EL (cell line): ENCODE results near the gene AHRR.
A peak's percentile ranks its signal among the peaks of the same experiment; 100 is the strongest.

Source experiments
- DNase-seq: peaks from one replicate; pipeline ENCODE4 v3.0.0-alpha.2; 2016

Gene AHRR

DNA sequence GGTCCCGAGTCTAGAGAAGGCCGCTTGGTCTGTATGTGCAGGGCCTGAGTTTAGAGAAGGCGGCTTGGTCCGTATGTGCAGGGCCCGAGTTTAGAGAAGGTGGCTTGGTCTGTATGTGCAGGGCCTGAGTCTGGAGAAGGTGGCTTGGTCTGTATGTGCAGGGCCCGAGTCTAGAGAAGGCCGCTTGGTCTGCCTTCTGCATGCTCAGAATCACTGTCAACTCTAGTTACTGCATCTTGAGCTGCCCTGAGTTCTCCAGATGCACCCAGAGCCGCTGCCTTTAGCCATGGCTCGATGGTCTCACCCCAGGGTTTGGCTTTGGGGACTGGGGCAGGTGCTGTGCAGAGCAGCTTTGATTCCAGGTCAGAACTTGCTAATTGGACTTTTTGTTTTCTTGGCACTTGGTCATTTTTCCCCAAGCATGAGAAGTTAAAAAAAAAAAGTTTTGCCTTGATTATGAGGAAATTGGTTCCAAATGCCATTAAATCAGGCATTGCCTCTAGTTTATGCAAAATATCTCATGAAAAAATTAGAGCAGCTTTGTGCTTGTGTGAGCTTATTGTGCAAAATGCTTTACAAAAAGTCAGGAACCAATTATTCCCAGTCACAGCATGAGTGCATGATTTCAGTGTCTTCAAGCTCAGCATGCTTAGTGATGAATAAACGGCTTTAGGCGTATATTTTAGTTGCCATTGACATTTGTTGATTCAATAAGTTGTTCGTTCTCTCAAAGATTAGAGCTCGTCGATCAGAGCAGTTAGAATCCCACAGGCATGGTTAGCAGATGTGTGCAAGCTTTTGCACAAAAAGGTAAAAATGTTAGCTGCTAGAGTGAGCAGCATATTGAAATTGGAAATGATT, 96.0 kb downstream of the AHRR start:
- DNase-seq: no peak

DNA sequence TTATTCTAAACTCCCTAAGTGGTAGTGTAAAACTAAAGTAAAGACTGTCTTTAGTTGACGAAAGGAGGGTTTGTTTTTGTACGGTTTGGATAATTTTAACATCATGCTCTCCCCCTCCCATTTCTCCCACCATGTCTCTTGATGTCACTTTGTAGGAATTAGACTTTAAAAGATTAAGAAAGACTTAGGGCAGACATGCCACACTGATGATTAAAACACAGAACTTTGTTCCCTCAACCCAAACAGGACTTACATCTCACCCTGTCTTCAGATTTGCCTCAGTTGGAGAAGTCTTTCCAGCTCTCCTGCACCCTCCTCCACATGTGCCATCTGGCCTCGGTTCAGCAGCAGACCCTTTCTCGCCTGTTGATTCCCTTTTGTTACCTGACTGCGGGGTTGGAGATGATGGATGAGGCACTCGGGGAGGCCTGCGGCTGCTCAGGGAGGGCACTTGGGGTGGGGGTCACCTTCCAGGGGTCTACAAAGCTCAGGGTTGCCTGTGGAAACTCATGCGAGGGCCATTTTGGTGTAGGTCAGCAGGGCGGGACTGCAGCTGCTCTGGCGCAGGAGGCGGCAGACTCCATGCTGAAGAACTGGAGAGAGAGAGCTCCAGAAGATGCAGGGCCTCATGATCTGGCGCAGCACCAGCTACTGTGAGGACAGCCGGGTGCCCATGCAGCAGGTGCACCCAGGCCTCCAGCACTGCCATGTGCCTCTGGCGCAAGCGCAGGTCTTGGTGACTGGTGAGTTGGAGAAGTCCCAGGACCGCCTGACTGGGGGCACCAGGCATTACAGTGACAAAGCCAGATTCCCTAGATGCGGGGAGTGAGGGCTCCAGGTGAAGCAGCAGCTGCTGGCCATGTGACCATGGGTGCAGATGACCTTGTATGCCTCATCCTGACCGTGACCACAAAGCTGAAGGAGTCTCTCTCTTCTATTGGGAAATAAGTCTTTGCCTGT, 96.9 kb downstream of the AHRR start:
- DNase-seq: peak; percentile 36

DNA sequence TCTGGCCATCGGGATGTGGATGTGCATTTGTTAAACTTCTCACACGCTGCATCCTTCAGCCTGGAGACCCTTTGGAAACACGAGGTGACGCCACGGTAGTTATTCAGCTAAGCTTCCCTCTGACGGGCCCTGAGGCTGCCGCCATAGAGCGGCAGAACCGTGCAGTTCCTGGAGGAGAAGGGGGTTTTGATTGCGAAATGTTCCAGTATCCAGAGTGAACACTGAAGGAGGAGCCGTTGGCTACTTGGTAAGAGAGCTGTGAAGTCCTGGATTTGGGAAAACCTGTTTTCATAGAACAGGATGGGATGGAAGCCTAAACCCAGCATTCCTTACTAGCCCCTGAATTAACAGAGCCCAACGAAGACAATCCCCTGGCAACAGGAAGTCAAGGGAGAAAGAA, 98.5 kb downstream of the AHRR start:
- no peak for DNase-seq

DNA sequence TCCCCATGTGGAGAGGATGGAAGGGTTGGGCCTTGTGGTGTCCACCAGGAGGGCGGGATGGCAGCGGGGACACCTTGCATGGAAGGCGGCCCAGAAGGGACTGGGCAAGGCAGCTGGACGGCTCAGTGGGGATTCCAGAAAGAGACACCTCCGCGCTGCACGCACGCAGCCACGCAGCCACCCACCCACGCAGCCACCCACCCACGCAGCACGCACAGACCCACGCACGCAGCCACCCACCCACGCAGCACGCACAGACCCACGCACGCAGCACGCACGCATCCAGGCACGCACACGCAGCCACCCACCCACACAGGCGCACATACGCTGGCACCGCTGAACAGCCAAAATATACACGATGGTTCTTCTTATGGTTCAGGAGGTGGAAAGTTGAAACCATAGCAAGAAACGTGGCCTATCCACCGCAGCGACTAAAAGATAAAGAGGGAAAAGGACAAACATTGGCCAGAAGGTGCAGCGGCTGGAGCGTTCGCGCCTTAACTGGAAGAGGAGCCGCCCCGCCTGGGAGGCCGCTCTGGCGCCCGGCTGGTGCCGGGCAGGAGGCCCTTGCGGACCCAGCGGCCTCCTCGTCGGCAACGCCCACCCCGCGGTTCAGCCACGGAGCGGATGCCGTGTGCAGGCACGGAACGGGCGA, 99.2 kb downstream of the AHRR start:
- DNase-seq: no peak

DNA sequence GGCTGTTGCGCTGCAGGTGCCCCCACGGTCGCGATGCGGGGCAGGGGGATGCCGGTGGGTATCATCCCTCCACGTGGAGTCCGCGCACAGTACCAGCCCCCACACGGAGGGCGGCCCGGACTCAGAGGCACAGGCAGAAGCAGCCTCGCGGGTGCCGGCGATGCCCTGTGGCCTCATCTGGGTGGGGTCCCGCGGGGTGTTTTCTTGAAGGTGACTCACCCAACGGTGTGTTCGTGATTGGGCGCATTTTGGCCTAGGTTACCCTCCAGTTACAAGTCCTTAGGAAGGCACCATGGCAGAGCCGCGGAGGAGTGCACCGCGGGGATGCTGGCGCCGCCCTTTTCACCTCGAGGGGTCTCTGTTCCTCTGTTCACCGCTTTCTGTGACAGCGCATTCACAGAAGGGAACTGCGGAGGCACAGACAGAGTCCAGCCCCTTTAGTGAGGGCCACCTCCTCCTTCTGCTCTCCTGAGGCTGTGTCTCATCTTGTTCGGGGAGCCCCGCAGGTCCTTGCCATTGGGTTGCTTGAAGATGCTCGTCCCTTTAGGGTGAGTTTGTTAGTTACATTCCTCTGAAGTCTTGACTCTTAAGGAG, 99.9 kb downstream of the AHRR start:
- DNase-seq: no peak

DNA sequence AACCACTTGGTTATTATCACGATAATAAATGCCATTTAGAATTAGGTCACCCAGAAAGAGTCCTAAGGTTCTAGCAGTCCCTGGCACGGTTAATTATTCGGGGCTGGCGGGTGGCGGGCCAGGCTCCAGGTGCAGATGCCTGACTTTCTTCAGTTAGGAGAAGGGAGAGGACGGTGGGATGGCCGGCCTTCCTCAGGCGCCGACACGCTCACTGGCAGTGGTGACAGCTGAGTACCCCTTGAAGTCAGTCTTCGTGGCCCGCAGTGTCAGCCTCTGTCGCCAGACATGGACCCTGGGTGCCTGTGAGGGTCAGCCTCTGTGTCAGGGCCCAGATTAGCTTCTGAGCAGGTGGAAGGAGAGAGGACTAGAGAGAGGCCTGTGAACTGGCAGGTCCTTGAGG, 100.4 kb downstream of the AHRR start:
- DNase-seq: no peak

DNA sequence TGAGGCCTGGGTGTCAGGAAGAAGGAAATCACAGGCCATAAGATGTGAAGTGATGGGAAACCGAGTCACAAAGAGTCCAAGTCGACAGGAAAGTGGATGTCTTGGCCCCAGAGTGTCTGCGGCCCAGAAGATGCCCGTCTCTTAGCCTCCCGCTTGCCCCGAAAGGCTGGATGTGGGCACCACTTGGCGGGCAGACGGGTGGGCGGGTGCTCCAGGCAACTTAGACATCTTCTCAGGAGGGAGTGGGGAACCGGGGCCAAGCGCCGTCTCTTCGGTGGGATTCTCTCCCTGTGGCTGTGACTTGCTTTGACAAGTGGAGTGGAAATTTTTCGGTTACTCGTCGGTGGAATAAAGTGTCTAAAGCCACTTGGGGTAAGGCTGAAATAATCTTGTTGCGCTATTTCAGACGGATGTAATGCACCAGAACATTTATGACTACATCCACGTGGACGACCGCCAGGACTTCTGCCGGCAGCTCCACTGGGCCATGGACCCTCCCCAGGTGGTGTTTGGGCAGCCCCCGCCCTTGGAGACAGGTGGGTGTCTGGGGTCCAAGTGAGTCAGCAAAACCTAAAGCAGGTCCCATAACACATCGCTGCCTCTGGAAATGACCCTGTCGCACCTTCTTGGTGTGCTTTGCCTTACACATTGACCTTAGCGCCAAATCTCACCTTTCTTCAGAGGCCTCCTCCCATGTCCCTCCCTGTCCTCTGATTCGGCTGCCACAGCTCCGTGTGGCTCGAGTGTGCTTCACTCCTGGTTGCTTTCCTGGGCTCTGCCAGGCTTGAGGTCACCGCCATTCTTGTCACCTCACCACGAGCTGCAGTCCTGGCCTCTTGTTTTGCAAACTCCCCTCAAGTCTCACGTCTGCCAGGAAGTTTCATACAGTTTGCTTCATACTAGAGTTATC, 101.1 kb downstream of the AHRR start:
- no peak for DNase-seq

DNA sequence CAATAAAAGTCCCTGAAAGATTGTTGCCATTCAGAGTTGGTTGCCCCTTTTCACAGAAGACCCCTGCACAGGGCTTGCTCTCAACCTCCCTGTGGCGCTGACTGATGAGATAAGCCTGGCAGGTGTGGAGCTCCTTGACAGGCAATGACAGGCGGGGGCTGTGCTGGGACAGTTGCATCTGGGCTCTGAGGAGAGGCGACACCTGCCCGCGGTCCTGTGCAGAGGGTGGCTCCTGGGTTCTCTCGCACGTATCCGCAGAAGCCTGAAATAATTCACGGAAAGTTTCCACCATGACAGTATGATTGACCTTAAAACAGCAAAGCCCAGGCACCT, 101.7 kb downstream of the AHRR start:
- DNase-seq: no peak

DNA sequence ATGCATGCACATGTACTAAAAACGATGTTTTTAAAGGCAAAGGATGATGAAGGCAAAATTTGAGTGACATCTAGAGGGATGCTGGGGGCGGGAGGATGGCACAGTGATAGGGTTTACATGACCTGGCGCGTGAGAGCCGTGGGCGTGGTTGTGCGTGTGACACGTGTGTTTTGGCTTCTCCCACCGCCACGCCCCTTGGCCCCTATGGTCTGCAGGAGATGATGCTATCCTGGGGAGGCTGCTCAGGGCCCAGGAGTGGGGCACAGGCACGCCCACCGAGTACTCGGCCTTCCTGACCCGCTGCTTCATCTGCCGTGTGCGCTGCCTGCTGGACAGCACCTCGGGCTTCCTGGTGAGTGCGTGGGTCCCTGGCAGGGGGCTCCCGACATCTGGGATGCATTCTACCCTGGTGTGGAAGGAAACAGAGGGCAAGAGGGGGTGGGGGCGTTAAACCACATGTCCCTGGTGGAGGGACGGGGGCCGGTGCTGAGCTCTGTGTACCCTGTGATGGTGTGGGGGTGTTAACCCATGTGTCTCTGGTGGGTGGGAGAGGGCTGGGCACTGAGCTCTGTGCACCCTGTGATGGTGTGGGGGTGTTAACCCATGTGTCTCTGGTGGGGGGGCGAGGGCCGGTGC, 102.2 kb downstream of the AHRR start:
- no peak for DNase-seq

DNA sequence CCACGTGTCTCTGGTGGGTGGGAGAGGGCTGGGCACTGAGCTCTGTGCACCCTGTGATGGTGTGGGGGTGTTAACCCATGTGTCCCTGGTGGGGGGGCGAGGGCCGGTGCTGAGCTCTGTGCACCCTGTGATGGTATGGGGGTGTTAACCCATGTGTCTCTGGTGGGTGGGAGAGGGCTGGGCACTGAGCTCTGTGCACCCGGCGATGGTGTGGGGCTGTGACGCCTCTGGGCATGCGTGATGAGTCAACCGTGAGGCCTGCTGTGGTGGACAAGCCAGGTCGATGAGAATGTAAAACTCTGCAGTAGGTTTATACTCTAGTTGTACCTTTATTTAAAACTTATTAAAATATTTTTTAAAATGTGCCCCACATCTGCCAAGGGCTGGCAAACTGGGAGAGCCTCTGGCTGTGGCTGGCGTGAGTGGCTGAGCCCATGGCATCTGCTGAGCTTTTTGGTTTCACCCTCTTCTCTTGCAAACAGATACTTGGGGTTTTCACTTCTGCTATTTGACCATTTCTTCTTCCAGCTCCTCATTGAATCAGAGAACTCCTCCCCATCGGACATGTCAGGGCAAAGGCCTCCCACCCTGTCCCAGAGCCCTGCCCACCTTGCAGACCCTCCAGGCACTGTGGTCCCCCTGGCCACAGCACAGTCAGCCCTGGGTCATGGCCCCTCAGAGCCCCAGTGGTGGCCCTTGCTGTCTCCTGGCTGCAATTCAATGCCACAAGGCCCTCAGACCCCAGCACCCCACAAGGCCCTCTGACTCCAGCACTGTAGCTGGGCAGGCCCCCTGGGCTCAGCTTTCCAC, 103.0 kb downstream of the AHRR start:
- peak; percentile 82 for DNase-seq

DNA sequence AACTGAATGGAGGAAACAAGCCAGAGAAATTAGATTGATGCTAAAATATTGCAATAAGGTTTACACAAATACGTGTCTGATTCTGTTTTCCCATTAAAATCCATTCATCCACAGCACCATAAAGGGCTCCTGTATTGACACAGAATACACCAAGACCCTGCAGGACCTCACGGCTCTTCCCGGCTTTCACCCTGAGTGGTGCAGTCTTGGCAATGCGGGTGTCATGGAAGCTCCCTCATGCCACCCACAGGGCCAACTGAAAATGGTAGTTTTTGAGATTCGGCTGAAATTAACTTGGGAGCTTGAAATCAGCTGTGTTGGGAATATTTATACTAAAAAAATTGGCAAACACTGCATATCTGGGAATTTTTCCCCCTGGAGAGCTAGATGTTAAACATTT, 104.2 kb downstream of the AHRR start:
- DNase-seq: no peak

DNA sequence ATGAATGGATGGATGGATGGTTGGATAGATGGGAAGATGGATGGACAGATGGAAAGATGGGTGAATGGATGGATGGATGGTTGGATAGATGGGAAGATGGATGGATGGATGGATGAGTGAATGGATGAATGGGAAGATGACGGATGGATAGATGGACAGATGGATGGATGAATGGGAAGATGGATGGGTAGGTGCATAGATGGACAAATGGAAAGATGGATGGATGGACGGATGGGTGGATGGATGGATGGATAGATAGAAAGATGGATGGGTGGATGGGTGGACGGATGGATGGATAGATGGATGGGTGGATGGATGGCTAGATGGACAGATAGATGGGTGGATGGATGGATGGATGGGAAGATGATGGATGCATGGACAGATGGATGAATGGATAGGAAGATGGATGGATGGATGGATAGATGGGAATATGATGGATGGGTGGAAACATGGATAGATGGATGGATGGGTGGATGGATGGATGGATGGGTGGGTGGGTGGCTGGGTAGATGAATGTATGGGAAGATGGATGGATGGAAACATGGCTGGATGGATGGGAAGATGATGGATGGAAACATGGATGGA, 105.0 kb downstream of the AHRR start:
- DNase-seq: no peak

DNA sequence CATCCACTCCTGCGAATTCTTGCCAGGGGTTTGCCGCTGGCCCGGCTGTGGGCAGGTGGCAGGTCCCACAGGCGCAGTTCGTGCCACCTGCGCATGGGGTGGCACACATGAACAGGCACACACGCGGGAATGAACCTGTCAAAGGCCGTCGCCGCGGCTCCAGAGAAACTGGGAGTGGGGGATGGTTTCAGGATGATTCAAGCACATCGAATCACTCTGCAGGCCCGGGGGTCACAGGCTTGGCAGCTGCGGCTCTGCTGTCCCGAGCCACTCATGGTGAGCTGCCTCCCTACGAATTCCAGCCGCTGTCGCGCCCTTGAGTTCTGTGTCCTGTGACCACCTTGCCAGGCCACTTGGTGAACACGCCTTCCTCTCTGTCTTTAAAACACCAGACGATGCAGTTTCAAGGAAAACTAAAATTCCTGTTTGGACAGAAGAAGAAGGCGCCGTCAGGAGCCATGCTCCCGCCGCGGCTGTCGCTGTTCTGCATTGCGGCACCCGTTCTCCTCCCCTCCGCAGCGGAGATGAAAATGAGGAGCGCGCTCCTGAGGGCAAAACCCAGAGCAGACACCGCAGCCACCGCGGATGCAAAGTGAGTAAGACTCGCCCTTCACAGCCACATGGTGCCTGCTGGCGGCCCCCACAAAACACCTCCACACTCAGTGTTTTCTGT, 106.0 kb downstream of the AHRR start:
- no peak for DNase-seq

DNA sequence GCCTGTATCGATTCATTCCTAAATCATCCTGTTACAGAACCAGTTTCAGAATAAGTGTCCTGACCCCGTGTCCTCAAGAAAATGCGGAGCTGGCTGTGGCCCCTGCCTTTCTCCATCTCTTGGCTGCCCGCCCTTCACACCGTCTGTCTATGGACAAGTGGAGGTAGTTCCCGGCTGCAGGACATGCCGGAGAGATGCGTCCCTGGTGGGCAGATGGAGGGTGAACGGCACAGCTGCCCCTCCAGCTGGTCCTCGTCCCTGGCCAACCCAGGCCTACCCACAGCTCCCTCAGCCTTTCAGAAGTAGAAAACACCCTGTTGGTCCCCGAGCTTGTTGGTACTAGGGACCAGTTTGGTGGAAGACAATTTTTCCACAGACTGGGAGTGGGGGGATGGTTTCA, 106.7 kb downstream of the AHRR start:
- DNase-seq: no peak

DNA sequence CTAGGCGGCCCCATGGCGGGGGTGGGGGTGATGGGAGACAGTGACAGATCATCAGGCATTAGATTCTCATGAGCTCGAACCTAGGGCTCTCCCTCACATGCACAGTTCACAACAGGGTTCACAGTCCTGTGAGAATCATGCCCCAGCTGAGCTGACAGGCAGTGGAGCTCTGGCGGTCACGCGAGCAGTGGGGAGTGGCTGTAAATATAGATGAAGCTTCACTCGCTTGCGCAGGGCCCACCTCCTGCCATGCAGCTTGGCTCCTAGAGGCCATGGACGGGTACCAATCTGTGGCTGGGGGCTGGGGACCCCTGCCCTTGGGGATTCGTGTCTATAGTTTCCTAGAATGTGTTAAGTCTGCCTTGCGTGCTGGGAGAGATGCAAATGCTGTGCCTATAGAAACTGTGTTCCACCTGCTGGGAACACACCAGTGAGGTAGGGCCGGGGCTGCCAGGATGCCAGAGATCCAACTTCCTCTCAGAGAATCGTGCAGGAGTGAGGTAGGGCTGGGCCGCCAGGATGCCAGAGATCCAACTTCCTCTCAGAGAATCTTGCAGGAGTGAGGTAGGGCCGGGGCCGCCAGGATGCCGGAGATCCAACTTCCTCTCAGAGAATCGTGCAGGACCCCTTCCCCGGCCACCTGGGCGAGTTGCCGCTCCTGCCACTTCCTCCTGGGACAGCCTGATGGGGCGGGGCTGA, 107.4 kb downstream of the AHRR start:
- no peak for DNase-seq

DNA sequence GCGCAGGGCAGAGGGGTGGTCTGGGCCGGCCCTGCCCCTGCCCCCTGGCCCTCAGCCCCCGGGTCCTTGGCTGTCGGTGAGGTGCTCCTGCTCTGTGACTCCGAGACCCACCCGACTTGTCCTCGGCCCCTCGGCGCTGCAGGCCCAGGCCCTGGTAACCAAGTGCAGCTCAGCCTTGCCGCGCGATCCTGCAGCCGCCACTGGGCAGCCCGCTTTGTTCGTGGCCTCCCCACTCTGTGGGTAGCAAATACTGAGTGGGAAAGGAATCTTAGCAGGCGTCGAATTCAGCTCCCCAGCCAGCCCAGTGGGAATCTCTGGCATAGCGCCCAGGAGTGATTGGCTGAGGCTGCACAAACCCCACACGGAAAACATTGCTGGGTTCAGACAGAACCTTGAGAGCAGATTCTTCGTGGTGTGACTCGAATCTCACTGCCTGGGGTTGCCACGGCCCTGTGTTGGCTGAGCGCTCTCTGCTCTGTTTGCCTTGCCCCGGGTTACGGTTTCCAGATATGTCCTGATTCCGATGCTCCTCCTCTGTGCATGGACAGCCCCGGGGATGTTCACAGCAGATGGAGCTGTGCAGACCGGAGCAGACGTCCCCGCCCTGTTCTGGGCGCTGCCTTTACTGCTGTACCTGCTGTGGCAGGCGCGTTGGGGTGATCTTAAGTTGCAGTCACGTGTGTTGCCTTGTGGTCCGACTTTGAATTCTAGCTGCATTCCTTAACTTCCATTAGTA, 108.1 kb downstream of the AHRR start:
- peak; percentile 53 for DNase-seq

DNA sequence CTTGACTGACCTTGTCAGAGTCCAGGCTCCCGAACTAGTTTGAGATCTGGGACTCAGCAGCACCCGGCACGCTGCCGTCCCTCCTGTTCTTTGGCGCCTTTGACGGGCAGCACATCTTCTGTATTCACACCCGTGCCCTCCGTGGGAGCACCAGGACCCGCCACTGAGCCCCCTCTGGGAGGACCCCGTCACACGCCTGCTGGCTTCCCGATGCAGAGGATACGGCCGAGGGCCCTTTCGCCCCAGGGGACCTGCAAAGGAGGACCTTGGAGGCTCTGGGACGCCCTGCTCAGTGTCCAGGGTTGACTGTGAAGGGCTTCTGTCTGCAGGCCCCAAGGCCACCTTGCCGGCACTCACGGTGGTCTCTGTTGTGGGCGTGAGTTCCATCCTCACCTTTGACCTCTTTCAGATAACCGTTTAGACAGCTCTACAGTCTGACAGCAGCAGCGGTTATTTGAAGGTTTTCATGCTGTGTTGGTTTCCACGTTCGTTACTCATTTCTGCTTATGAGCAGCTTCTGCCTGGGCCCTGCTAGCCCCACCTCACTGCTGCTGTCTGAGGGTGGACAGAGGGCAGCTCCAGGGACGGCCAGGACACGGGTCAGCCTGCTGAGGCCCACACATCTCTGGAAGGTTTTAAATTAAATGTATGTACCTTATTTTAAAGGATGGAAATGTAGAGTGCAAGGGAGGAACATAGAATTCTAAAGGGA, 108.9 kb downstream of the AHRR start:
- no peak for DNase-seq
